Measurements from ENCODE around the gene NASP. TPM values are rescaled to one million over a fixed set of nuclear protein-coding genes. Genes with fewer than 3 reads are reported as not detected.

The NASP gene
- total RNA-seq, 1 donor from 2014 or later = 258 TPM

DNA sequence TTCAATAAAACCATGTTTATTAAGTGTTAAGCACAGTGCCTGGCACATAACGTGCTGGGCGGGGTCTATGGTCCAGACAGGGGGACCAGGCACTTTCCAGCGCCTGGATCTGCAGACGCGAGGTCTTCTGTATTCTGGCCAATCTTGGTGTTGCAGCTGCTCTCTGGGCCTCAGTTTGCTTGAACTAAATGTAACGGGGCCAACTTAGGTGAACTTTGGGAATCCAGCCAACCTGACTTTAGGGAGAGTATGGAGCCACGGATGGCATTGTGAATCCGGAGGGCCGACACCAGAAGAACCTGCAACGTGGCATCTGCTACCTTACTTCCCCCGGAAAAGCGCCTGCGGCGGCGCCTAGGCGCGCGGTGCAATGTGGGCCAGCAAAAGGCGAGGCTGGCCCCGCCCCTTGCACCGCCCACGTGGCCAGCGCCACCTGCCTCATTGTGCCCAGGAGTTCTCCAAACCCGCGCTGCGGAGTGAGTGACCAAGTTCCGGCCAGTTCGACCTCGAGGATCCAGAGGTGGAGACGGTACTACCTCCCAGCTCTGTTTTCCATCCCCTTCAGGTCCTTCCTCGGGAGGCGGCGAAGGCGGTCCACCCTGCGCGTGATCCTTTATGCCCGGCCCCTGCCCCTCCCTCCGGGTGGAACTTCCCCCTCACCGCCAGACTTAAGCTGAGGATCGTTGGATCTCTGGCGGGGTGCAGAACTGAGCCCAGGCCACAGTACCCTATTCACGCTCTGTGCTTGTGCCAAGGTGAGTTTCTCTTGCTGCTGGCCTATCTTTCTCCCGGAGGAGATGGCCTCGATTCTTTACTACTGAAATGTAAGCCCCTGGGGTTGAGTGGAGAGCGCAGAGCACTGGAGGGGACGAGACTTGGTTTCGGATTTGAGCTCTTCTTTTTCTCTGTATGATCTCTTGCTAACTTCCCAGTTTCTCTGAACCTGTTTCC, 33.2 kb upstream of the NASP start, which contains the start of gene AKR1A1:
Gene AKR1A1, plus strand, starts transcription at position 426 of the 951 bp plus-strand sequence. CDS start 10,969 bp downstream, outside the sequence.
- H3K36me3 Mint-ChIP-seq (ENCODE audit: insufficient read depth) = peaks cover 7% of the 10 kb centered on the region
- H3K27me3 Mint-ChIP-seq = peaks cover 6% of the 10 kb centered on the region
- peaks cover 12% of the 10 kb centered on the region for H3K4me1 Mint-ChIP-seq (ENCODE audit: low read depth)

GRCh38 chr1:45551684-45552083, 32.2 kb upstream of the NASP start:
- Mint-ChIP-seq H3K27me3 (peaks cover 2% of the 10 kb centered on the region), H3K4me1 (ENCODE audit: low read depth) (peaks cover 12% of the 10 kb centered on the region), H3K4me3 (ENCODE audit: low read depth) (peak overlapping the region; percentile 98), H3K9me3 (ENCODE audit: low read depth) (no peaks in the 10 kb centered on the region), H3K36me3 (ENCODE audit: insufficient read depth) (peaks cover 10% of the 10 kb centered on the region), H3K27ac (peak overlapping the region; percentile 93)
- DNase-seq (ENCODE audit: low spot score, unreplicated experiment) = no peak
- TF ChIP-seq, protein P1, sequence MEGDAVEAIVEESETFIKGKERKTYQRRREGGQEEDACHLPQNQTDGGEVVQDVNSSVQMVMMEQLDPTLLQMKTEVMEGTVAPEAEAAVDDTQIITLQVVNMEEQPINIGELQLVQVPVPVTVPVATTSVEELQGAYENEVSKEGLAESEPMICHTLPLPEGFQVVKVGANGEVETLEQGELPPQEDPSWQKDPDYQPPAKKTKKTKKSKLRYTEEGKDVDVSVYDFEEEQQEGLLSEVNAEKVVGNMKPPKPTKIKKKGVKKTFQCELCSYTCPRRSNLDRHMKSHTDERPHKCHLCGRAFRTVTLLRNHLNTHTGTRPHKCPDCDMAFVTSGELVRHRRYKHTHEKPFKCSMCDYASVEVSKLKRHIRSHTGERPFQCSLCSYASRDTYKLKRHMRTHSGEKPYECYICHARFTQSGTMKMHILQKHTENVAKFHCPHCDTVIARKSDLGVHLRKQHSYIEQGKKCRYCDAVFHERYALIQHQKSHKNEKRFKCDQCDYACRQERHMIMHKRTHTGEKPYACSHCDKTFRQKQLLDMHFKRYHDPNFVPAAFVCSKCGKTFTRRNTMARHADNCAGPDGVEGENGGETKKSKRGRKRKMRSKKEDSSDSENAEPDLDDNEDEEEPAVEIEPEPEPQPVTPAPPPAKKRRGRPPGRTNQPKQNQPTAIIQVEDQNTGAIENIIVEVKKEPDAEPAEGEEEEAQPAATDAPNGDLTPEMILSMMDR (IDR thresholded peaks at IDR 0.05; ENCODE audit: unreplicated experiment) = no peak

More for the DNA sequence above, 33.2 kb upstream of the NASP start, which contains the start of gene AKR1A1:
- peak; percentile 70 for DNase-seq (ENCODE audit: low spot score, unreplicated experiment)
- H3K9me3 Mint-ChIP-seq (ENCODE audit: low read depth) = no peaks in the 10 kb centered on the region
- TF ChIP-seq, protein P1 (IDR thresholded peaks at IDR 0.05; ENCODE audit: unreplicated experiment) = no peak
- peak within 1 kb of the TSS; percentile 93 for H3K27ac Mint-ChIP-seq
- H3K4me3 Mint-ChIP-seq (ENCODE audit: low read depth) = peak within 1 kb of the TSS; percentile 98

- Mint-ChIP-seq H3K4me3 (ENCODE audit: low read depth) (peak overlapping the region; percentile 59), H3K27me3 (no peaks in the 10 kb centered on the region), H3K27ac (peak overlapping the region; percentile 37), H3K36me3 (ENCODE audit: insufficient read depth) (peaks cover 11% of the 10 kb centered on the region), H3K9me3 (ENCODE audit: low read depth) (no peaks in the 10 kb centered on the region), H3K4me1 (ENCODE audit: low read depth) (peaks cover 12% of the 10 kb centered on the region)
- no peak for DNase-seq (ENCODE audit: low spot score, unreplicated experiment)
- TF ChIP-seq, protein P1 (IDR thresholded peaks at IDR 0.05; ENCODE audit: unreplicated experiment) = no peak
These were observed 31.5 kb upstream of the NASP start for GRCh38 chr1:45552331-45552730.

- no peak overlapping the region for H3K27ac Mint-ChIP-seq
- no peak for DNase-seq (ENCODE audit: low spot score, unreplicated experiment)
- peaks cover 14% of the 10 kb centered on the region for H3K36me3 Mint-ChIP-seq (ENCODE audit: insufficient read depth)
These were observed 29.6 kb upstream of the NASP start for GRCh38 chr1:45554198-45554597.

DNA sequence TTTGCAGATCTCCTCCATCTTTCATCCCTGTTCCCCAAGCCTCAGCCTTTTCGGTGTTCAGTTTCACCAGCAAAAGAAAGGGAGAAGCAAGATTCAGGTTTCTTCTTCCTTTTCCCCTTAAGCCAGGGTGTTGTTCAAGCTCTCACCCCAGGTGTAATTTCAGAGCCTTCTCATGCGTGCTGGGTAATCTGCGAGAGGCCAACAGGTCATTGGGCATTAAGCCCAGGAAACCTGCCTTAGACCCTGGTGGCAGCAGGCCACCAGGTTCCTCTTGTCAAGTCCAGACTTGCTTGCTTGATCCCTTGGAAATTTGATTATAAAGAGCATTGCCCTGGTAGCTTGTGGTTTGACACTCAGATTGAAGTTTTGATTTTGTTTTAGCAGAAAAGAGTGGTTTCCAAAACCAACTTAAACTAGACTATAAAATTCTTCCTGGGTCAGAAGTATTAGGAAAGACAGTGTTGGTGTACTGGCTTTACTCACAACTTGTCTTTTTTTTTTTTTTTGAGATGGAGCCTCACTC, 26.4 kb upstream of the NASP start:
- H3K4me1 Mint-ChIP-seq (ENCODE audit: low read depth) = peaks cover 7% of the 10 kb centered on the region
- H3K27me3 Mint-ChIP-seq = no peaks in the 10 kb centered on the region
- no peaks in the 10 kb centered on the region for H3K9me3 Mint-ChIP-seq (ENCODE audit: low read depth)
- no peak for DNase-seq (ENCODE audit: low spot score, unreplicated experiment)
- TF ChIP-seq, protein P1 (IDR thresholded peaks at IDR 0.05; ENCODE audit: unreplicated experiment) = no peak
- H3K27ac Mint-ChIP-seq = no peak overlapping the region
- peaks cover 19% of the 10 kb centered on the region for H3K36me3 Mint-ChIP-seq (ENCODE audit: insufficient read depth)
- no peak overlapping the region for H3K4me3 Mint-ChIP-seq (ENCODE audit: low read depth)

More at GRCh38 chr1:45554198-45554597, 29.6 kb upstream of the NASP start:
- H3K27me3 Mint-ChIP-seq = no peaks in the 10 kb centered on the region
- TF ChIP-seq, protein P1 (IDR thresholded peaks at IDR 0.05; ENCODE audit: unreplicated experiment) = no peak
- no peaks in the 10 kb centered on the region for H3K9me3 Mint-ChIP-seq (ENCODE audit: low read depth)
- H3K4me3 Mint-ChIP-seq (ENCODE audit: low read depth) = no peak overlapping the region
- peaks cover 15% of the 10 kb centered on the region for H3K4me1 Mint-ChIP-seq (ENCODE audit: low read depth)
